PC-3 (cell line): ENCODE measurements around the gene CRPPA.

Source experiments
- CTCF ChIP-seq: fragments of 300-600 bp; sonication (generic); conservative IDR thresholded peaks from 2 replicates; pipeline ENCODE4 v1.5.1; 2017; ENCODE audit warnings: antibody characterized with exemption, low read depth, mild to moderate bottlenecking, low read length
- EZH2 ChIP-seq: fragments of 300-600 bp; sonication (generic); IDR thresholded peaks from one replicate; pipeline ENCODE4 v1.6.1; 2017; ENCODE audit warnings: antibody characterized with exemption, mild to moderate bottlenecking, low read length; ENCODE audit not compliant: unreplicated experiment

- TF ChIP-seq CTCF (no peak), EZH2 (no peak)
These were observed 41.1 kb upstream of the CRPPA start for GRCh38 chr7:16462431-16462889.
